HG02588 (cell line): ENCODE data around the gene COQ10B.
A peak's percentile ranks its signal among the peaks of the same experiment; 100 is the strongest.
"Not testable (repeated sequence)": the region's sequence is repeated elsewhere in the genome, so short reads cannot be mapped to it uniquely, and the experiment has no call there.

Experiments
- ATAC-seq: cut with Tn5 transposase; IDR thresholded peaks from one replicate; pipeline ENCODE4 v1.9.1; 2021; ENCODE audit warnings: mild to moderate bottlenecking, moderate library complexity; ENCODE audit not compliant: unreplicated experiment

Gene COQ10B

DNA sequence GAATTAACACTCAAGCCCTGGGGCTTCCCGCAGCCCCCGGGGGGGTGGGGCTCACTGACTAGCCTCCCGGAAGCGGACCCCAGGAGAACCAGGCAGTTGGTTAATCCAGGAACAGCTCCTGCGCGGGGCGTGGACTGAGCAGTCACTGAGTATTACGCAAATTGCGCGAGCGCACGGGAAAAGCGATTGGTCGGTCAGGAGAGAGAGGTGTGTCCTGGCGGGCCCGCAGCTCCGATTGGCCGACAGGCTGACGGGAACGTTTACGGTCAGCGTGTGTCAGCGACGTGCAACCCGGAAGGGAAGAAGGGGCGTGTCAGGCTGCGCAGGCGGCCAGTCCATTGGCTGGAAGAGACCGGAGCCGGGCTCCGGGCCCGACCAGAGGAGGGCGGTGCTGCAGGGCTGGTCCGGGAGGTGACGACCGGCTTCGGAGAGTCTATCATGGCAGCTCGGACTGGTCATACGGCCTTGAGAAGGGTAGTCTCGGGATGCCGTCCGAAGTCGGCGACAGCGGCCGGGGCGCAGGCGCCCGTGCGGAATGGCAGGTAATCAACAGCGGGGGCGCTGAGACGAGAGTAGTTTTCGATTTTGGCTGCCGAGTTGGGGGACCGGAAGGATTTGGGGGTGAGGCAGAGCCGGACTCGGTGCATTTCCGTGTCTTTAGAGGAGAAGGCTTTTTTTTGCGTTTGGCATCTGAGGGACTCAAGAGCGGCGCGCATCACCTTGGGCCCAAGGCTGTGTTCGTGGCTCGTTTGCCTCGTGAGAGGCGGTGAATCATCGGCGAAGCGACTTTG is at the start of gene COQ10B:
Gene COQ10B, plus strand, starts transcription at position 430 of the 791 bp plus-strand sequence. Its CDS starts 9 bp downstream, at position 439.
- ATAC-seq, result peak; percentile 93

GRCh38 chr2:197405582-197405981 is 47.8 kb upstream of the COQ10B start:
- ATAC-seq, result no peak

DNA sequence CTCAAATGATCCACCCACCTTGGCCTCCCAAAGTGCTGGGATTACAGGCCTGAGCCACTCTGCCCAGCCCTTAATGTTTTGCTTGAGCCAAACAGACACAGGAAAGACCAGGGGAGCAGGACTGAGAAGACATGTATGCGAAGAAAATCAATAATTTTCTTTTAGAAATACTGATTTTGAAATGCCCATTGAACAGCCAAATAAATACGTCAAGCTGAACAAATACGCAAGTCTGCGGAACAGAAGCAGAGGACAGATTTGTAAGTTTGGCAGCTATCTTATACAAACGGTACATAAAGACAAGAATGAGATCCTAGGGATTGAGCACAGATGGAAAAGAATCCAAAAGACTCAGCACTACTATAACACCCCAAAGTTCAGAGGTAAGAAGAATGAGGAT is 39.3 kb upstream of the COQ10B start:
- ATAC-seq, result no peak

DNA sequence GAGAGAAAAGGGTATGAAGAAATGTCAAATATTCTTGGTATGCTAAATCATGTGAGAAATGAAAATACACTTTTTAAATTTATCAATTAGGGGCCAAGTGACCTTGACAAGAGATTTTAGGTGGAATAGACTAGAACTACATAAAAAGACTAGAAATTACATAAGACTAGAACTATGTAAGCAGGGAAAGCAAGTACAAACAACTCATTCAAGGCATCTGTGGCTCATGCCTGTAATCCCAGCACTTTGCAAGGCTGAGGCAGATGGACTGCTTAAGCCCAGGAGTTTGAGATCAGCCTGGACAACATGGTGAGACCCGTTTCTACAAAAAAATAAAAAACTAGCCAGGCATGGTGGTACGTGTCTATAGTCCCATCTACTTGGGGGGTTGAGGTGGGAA is 38.8 kb upstream of the COQ10B start:
- no peak for ATAC-seq

- ATAC-seq, result no peak
Measured at GRCh38 chr2:197416268-197416667, 37.1 kb upstream of the COQ10B start.

DNA sequence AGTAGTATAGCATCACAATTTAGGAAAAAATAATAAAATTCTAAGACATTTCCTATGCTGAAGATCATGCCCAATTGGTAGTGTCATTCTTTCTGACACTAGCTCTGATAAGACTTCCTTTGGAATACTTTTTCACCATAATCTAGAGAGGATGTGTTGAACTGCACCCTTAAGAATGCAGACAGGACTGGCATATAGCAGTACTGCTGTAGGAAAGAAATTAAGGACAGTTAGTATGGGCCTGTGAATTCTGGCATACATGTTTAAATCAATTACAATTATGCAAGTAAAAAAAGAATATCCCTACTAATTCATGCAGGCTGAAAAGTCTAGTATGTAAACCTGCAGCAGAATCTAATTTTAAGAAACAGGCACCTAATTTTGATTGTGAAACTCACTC is 33.9 kb upstream of the COQ10B start:
- no peak for ATAC-seq

DNA sequence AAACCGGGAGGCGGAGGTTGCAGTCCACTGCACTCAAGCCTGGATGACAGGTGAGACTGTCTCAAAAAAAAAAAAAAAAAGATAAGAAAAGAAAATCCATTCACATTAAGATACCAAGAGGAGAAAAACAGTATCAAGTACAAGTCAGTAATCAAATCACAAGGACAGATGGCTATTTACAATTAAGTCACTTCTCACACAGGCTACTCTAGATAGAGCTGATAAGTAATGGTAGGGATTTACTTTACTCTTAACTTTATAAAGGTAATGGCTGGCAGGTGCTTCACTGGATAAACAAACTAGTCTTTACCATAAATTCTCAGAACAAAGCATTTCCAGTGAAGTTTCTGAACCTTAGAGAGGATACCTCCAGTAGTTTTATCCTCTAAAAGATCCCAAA is 30.0 kb upstream of the COQ10B start:
- no peak for ATAC-seq

GRCh38 chr2:197425550-197425949 is 27.8 kb upstream of the COQ10B start:
- no peak for ATAC-seq

DNA sequence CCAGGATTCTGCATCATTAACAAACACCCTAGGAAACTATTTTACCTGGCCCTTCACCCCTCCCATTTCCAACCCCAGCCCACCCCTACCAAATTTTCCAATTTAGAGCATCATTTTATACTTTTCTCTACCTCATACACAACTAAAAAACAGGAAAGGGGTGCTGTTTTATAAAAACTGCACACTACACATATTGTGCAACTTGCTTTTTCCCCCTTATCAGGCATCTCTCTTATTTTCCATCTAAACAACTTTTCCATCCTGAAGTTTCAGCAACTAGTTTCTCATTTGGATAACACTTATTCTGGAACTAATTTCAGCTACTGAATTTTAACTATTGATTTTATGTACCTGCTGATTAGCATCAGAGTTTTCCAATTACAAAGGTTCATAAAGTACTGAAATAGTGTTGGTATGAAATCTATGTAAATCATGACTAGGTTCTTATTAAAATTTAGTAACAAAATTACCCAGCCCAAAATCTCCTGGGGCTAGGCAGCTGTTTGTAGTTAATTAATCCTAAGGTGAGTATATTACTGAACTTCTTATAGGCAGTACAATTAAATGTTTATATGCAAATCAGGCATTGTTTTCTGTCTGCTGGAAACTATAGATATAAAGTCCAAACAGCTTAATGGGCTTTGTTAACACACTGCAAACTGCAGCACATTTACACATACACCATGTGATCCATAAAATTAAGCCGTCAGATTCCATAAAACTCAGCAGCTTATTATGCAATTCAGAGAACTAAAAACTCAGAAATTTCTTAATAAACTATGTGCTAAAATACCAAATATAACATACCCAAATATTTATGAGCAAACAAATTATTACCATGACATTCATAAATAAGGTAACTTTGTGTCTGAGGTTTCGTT is 26.4 kb upstream of the COQ10B start:
- no peak for ATAC-seq

DNA sequence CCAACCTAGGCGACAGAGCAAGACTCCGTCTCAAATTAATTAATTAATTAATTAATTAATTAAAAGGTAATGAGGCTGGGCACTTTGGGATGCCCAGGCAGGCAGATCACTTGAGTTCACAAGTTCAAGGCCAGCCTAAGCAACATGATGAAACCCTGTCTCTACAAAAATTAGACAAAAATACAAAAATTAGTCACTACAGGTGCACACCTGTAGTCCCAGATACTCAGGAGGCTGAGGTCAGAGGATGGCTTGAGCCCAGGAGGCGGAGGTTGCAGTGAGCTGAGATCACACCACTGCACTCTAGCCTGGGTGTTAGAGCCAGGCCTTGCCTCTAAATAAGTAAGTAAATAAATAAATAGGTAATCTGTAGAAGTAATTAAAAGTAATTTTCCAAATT is 25.4 kb upstream of the COQ10B start:
- no peak for ATAC-seq

- no peak for ATAC-seq
Measured at GRCh38 chr2:197431858-197432257, 21.5 kb upstream of the COQ10B start.

DNA sequence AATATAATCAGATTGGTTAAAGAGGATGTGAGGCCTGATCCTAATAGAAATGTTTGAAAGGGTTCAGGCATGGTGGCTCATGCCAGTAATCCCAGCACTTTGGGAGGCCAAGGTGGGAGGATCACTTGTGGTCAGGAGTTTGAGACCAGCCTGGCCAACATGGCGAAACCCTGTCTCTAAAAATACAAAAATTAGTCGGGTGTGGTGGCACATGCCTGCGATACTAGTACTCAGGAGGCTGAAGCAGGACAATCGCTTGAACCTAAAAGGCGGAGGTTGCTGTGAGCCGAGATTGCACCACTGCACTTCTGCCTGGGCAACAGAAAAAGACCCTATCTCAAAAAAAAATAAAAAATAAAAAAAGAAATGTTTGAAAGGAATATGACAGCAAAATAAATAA is 20.8 kb upstream of the COQ10B start:
- not testable (repeated sequence) for ATAC-seq

DNA sequence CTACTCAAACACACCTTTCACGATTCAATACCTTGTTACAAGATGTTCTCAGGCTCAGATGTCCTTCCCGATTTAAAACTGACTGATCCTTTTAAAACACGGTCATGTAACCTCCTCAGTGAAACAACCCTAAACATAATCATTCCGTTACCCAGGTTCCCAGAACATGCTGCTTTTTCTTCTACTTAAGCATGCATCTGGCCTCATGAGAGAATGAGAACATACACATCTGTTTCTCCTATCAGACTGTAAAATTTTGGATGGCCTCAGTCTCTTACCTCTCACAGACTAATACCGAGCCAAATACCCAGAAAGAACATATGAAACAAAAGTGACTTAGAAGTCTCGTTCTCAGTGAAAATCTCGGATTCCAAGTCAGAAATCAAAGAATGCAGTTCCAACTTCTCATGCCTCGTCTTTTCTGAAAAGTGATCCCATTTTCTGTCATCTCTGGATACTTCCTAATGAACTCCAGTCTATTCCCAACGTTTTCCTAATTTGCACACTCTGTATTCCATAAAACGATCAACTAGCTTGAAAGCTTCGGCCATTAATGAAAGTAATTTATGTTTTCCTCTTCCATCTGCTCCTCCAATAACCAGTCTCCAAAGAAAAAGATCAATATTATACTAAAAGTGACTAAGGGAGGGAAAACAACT is 19.4 kb upstream of the COQ10B start:
- no peak for ATAC-seq

DNA sequence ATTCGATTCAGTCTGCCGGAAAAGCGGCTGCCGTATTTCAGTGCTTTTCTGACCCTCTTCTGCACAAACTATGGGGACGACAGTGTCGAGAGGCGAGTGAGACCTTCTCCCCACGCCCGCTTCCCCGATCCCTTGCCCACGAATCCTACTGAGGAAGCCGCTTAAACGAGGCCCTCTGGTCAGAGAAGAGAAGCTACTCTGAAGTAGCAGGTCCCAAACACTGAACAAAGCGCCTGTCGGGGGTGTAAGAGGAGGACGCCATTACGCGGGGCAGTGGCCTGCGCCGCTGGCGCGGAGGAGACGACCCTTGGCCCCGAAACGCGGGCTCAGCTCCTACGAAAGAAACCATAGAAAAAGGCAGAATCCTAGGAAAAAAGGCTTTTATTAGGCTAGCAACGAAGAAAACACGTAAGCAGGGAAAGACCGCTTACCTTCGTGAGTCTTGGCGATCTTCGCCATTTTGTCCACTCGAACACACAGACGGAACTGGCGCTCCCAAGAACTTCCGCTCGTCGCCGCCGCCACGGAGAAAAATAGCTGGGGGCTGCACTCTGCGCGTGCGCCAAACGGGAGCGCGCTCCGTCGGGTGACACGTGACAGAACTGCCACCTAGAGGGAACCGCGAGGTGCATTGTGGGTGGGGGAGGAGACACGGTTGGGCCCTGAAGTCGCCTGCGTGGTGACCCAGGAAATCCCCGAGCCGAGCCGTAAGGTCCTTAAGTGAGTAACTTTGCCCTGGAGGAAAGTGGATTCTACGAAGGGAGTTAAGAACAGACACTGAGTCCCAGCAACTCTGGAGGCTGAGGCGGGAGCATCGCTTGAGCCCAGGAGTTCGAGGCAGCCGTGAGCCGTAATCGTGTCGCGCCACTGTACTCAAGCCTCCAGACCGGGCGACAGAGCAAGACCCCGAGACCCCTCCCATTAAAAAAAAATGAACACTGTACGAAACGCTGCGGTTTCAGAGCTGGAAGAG is 18.5 kb upstream of the COQ10B start, which contains the start of gene SF3B1:
Gene SF3B1, minus strand, starts transcription at position 488 of the 973 bp plus-strand sequence. Its CDS starts 29 bp downstream, at position 459.
- peak; percentile 95 for ATAC-seq

- ATAC-seq, result no peak
Measured at GRCh38 chr2:197435598-197436420, 17.5 kb upstream of the COQ10B start.

DNA sequence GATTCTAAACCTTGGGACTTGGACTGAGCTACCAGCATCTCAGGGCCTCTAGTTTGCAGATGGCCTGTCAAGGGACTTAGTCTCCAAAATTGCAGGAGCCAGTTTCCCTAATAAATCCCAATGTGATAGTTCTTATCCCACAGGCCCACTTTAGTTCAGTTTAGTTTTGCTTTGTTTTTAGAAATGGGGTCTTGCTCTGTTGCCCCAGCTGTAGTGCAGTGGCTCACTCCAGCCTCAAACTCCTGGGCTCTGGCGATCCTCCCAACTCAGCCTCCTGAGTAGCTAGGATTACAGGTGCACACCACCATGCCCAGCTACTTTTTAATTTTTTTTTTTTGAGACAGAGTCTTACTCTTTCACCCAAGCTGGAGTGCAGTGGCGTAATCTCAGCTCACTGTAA is 16.0 kb upstream of the COQ10B start:
- ATAC-seq, result no peak

DNA sequence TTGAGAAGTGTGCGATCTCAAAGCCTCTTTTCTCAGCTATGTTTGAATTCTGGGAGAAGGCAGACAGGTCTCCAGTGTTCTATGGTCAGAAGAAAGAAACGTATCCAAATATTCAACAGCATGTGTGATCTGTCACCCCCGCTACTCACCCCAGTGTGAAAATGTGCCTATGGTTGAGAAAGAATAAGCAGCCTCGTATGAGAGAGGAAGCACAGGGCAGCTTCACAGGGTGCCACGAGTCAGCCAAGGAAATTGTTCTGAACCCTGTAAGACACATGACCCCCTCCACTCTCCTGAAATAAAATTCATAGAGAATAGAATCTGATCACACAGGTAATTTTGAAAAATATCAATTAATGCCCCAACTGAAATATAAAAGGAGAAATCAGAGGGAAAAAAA is 10.5 kb upstream of the COQ10B start:
- no peak for ATAC-seq

GRCh38 chr2:197445746-197446145 is 7.6 kb upstream of the COQ10B start:
- no peak for ATAC-seq

DNA sequence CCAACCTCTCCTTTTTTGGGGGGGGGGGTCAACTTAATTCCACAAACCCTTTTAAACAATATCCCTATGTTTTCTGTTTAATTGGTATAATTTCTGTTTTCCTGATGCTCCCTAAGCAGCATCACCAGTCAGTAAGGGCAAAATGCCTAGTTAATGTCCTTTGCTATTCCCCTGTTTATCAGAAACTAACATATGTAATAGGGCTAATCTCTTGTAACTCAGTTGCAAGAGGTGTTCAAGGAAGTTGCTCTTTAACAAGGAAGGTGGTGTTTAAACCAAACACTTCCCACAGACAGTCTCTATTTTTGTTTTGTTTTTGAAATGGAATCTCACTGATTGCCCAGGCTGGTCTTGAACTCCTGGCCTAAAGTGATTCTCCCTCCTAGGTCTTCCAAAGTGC is 6.5 kb upstream of the COQ10B start:
- ATAC-seq, result no peak
